ENCODE results near the gene SLC6A1.

The SLC6A1 gene

DNA sequence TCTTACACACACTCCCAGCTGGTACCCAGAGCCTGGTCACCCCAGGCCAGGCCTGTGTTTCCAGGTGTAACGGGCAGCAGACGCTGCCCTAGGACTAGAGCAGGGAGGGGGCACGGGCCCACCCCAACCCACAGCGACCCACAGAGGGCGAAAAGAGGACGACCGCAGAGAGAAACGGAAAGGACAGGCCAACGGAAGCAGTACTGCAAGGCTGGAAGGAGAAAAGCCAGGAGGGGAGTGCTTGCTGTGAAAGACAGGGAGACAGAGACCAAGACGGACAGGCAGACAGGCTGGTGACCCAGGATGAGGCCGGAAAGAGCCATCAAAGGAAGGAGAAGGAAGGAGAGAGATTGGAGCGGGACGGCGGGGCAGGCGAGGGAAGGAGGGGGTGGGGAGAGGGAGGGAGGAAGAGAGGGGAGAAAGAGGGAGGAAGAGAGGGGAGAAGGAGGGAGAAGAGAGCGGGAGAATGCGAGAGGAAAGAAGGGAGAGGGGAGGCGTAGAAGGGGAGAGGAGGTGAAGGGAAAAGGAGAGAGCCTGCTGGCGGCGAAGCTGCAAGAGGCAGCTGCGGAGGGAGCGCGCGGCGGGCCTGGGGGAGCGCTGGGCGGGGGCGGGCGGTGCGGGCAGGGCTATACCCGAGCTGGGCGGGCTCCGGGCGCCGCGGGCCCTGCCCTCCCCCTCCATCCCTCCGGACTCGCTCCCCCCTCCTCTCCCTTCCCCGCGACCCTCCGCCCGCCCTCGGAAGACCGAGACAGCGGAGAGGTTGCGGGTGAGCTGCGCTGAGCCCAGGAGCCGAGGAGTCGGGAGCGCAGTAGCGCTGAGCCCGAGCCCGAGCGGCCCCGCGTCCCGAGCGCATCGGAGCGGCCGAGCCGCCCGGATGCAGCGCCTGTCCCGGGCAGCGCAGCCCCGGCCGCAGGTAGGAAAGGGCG lies at the start of gene SLC6A1:
Gene SLC6A1 (plus strand): TSS at position 732 of the 926 bp plus-strand sequence. CDS start 24,464 bp downstream, outside the sequence.
- DNase-seq (ENCODE audit: low read depth), result no peak

DNA sequence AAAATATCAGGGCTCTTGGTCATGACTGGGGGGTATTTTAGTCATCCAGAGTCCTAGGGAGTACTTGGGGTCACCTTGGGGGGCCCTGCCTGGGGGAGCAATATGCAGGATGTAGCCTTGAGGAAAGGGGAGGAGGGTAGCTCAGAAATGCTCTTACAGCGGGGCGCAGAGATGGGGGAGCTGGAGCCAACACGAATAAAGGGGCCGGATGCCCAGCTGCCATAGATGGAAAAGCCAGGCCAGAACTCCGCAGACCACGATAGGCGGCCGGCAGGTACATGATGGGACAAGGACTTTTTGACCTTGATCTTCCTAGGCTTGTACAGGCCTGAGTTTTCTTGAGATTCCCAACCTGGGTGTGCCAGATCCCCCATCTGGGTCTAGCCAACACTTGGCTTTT lies 47.7 kb upstream of the SLC6A1 start:
- DNase-seq (ENCODE audit: low read depth), result no peak

DNA sequence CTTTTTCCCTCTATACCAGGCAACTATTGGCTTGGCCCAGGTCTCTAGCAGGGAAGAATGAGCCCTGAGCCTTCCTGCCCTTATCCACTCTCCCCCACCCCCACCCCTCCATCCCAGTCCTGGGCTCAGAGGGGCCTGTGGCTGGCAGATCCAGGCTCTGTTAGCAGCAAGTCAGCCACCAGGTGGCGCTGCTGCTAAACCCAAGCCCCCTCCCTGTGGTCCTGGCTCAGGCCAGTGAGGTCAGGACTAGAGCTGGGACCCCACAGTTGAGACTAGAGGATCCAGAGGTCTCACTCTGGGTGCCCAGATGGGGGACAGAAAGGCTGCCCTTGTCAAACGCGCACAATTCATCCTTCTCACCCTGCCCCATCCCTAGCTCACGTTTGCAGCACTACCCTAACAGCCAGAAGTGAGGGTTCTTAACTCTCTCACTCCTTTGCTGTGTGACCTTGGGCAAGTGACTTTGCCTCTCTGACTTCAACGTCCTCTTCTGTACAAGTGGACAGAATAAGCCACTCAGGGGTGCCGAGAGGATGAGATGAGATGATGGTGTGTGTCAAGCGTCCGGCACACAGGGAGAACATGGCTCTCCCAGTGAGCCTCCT lies 46.8 kb upstream of the SLC6A1 start:
- no peak for DNase-seq (ENCODE audit: low read depth)

DNA sequence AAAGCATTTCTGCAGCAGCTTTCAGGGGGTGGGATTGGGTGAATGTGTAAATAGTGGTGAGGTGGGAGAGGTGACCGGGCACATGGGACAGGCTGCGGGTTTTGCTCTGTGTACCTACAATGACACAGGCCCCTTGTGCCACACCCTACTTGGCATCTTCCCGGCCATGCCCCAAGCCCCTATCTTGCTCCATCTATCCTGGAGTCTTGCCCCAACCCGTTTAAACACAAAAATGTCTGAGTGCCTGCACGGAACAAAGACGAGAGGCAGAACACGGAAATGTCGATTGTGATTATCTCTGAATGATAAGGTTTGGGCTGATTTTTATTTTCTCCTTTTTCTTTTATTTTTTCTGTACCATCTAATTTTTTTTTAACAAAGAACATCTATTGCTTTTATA lies 46.0 kb upstream of the SLC6A1 start:
- DNase-seq (ENCODE audit: low read depth), result no peak

DNA sequence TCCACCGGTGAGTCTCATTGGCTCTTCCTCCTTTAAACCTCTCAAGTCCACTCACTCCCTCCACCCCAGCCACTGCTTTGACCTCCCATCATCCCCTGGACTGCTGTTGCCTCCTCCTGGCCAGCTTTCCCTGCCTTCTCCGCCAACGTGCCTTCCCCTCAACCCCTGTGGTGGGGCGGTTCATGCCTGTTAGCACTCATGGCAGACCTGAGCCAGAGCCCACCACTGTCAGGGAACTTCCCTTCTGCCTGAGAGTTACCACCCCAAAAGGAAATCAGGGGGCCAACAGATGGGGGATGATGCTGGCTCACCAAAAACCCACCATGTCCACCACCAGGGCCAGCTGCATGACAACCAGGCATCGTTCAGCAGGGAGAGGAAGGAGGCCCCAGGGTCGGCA lies 44.2 kb upstream of the SLC6A1 start:
- DNase-seq (ENCODE audit: low read depth), result no peak

DNA sequence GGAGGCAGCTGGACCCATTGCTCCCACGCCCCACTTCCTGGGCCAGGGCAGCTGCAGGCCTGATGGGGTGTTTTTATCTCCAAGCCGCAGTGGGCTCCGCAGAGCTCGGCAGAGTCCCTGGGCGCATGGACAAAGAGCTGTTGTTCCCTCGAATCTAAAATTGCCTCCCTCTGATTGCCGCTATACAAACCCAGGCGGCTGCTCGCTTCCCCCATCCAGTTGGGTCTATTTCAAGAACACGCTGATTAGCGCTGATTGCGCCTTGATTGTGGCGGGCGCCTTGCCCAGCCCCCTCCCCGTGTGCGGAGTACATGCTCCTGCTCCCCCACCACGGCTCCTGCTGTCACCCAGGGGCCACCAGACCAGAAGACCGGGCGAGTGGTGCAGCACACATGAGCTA lies 43.4 kb upstream of the SLC6A1 start:
- DNase-seq (ENCODE audit: low read depth), result no peak

DNA sequence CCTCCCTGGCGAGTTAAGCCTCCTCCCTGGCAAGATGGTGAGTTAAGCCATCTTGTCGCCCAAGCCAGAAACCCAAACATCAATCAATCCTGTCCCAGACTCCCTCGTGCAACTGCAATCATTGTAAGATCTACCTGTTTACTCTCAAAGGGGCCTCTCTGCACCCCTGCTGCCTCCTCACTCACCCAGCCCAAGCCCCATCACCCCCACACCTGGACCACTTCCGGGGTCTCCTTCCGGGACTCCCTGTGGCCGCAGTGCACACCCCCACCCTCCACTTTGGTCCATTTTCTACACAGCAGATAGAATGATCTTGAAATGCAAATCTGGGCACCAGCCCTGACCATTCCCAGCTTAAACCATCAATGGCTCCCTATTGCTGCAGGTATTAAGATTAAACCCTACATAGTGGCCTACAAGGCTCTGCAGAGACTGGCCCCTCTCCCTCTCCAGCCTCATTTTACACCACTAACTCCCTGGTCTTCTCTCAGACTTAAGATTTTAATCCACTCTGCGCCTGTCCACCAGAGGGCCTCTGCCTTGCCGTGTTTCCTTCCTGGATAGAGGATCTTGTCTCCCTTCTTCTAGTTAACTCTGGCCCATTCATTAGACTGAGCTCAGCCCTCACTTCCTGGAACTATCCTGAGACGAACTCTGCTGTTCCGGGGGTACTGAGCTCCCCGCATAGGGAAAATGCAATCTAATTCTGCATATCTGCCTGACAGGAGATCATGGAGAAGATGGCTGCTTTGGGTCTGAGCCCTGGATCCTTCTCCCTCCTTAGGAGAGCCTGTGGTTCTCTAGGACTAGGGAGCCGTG lies 41.9 kb upstream of the SLC6A1 start:
- peak; percentile 6 for DNase-seq (ENCODE audit: low read depth)

DNA sequence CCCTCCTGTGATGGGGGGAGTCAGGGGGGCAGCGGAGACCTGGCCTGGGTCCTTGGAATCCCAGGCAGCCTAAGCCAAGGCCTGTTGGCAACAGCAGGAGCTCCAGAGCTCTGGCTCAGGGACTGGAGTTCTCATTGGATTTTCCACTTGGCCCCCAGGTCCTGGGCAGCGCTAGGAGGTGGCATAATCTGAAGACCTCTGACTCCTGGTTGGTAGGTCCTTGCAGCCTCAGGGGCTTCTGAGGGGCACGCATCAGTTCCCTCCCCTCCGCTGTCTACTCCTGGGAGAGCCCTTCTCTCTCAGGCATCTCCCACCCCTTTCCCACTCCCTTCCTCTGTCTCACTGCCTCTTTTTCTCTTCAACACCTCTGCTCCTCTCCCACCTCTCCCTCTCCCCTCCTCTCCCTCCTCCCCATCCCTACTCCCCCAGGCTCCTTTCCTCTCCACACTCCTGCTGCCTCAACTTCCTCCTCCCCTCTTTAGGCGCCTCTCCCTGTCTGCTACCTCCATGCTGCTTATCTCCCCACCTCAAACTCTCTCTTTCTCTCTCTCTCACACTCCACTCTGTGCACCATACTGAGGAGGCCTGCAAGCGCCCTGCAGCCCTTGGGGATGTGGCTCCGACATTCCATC lies 41.1 kb upstream of the SLC6A1 start:
- no peak for DNase-seq (ENCODE audit: low read depth)

DNA sequence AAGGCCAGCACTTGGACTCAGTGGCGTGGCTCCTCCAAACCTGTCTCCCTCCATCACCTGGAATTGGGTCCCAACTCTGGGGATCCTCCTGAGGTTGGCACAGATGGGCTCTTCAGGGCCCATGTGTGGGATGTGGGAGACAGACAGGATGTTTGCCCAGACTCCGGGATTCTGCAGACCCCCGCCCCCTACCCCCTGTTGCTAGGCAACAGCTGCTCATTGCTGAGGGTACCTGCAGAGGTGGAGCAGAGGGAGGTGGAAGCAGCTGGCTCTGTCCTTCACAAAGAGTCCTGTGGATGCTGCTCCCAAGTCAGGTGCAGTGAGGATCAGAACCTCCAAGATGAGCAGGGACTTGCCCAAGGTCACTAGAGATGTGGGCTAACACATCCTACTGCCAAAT lies 40.0 kb upstream of the SLC6A1 start:
- no peak for DNase-seq (ENCODE audit: low read depth)

DNA sequence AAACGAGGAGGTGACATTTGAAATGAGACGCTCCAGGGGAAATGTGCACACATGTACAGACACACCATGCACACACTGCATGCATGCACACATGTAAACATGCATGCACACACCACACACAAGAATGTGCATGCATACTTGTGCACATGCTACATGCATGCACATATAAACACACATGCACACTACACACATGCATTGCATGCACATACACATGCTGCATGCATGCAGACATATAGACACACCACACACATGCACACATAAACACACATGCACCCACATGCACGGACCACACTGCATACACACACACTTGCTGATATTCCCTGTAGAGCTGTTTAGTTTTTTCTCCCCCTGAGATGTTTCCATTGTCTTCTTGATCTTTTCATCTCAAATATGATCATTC lies 37.8 kb upstream of the SLC6A1 start:
- DNase-seq (ENCODE audit: low read depth), result no peak

DNA sequence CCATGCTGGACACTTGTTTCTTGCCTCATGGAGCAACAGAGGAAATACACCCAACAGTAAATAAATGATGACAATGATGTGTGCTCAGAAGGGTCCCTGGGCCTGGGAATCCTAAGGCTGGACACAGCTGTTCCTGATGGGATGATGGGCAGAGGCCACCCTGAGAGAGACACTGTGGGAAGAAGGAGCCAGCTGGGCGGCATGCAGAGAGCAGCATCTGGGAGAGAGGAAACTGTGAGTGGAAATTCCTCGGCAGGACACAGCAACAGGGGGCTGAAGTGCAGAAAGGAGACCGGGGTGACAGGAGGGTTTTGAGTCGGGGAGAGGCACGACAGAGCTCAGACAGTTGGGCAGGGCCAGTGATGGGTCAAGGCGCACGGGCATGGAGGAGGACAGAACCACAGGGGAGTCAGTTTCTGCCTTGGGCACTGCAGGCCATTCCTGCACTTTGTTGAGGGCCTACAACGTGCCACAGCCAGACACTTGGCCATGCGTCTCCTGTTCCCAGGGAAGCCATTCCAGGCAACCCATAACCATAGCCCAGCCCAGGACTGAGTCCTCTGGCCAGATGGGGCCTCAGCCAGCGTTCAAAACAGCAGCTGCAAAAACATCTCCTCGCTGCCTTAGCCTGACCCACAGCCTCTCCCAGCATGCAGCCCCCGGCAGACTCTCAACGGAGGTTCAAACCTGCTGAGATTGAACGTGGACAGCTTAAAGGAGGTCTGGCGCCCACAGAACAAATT lies 36.7 kb upstream of the SLC6A1 start:
- DNase-seq (ENCODE audit: low read depth), result no peak

DNA sequence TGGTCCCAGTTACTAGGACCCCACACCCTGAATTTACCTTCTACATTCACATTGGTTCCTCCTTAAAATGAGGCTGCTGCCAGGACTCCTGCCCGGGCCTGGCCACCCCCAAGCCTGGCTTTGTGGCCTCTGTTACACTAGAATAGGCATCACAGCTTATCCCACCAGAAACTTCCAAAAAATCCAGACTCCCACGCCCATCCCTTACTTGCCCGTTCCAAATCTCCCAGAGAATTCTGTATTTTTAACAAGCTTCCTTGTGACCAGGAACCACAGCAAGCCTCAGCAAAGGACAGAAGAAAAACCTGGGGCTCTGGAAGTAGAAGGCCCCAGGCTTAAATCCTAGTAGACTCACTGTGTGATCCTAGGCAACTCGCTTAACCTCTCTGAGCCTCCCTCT lies 36.0 kb upstream of the SLC6A1 start:
- no peak for DNase-seq (ENCODE audit: low read depth)

DNA sequence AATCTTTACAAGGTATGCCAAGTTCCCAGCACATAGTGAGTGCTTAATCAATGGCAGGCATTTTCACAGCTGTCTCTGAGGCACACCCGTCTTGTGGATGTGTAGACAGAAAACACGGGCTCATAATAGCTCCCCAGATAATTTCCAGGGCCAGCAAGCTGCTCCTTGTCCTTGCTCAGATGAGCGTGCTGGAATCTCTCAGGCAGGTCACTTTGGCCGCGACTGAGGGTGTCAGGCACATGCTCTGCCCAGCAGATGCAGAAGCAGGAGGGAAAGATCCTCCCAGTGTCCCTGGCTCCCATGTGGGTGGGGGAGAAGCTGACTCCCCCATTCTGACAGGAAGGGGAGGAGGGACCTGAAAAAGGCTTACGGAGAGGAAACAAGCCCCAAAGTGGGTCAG lies 35.6 kb upstream of the SLC6A1 start:
- DNase-seq (ENCODE audit: low read depth), result no peak

DNA sequence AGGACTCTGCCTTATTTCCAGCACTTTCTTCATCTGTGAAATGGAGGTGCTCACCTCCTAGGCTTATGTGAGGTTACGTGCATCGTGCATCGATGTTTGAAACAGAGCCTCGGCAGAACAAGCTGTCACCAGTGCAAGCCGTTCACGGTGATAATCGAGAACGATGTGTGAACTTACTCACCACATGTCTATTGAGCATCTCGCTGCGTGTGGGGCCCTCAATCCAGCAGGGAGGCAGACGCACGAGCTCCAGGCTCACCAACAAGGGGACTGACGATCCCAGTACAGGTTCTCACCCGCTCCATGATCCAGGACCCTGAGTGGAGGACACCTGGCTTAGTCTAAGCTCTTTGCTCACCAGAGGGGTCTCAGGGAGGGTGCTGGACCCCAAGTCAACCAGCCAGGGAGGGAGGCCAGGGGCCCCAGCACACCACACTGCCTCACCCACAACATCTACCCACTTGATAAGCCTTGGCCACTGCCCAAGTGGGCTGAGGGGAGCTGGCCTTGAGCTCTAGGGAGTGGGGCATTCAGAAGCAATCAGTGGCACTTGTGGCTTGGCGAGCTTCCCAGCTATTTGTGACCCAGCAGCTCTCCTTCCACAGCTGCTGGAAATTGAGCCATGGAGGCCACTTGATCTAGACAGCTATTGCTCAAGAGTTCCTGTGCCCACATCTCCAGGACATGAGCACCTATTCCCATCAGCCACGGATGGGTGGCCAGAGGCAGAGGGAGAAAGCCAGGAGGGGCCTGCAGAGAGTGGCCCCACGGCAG lies 34.4 kb upstream of the SLC6A1 start:
- DNase-seq (ENCODE audit: low read depth), result no peak

DNA sequence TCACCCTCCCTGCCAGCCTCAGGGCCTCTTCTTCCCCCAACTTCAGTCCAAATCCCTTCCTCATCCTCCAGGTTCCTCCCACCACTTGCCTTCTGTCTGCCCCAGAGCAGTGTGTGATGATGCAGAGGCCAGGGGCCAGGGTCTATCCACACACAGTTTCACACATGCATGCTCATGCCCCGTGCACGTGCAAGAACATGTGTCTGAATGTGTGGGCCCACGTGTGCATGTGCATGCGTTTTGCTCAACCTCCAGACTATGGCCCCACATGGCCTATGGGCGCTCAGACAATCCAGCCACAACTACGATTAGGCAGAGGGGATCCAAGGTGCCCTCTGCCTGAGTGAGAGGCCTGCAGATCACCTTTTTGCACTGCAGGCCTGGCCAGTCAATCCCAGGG lies 32.3 kb upstream of the SLC6A1 start:
- DNase-seq (ENCODE audit: low read depth), result no peak

DNA sequence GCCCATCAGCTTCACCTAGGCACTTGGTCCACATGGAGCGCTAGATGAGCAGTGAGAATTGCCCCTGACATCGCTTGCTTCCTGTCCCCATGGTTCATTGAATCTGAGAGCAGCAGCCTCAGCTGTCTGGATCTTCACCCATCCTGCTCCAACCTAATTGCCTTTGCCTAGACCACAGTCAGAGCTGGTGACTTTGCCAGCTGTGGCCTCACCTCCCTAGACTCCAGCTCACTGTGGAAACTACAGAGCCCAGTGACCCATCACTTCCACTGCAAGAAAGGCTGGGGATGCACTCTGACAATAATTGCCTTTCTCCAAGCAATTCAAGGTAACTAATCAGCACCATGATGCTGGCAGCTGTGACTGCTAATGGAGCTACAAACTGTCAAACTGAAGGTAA lies 30.6 kb upstream of the SLC6A1 start:
- no peak for DNase-seq (ENCODE audit: low read depth)

DNA sequence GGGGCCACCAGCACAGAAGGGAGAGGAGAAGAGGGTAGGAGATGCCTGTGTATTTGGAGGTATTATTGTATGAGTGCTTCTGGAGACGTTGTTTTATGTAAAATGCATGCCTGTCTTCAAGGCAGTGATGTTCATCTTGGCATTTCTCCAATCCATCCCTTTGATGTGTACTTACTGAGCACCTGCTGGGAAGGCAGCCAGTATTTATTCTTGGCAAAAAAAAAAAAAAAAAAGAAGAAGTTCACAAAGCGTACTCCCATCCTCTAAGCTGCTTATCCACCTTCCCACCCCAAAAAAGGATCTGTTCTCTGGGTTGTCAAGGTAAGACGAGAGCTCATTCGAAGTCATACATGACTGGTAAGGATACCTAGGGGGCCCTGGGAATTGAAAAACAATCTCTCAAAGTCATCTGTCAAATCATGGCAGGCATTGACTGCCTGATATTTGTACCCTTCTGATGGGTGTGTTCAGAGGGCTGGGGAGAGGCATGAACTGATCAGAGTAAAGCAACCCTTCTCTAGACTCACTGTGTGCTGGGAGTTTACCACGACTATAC lies 30.0 kb upstream of the SLC6A1 start:
- no peak for DNase-seq (ENCODE audit: low read depth)

DNA sequence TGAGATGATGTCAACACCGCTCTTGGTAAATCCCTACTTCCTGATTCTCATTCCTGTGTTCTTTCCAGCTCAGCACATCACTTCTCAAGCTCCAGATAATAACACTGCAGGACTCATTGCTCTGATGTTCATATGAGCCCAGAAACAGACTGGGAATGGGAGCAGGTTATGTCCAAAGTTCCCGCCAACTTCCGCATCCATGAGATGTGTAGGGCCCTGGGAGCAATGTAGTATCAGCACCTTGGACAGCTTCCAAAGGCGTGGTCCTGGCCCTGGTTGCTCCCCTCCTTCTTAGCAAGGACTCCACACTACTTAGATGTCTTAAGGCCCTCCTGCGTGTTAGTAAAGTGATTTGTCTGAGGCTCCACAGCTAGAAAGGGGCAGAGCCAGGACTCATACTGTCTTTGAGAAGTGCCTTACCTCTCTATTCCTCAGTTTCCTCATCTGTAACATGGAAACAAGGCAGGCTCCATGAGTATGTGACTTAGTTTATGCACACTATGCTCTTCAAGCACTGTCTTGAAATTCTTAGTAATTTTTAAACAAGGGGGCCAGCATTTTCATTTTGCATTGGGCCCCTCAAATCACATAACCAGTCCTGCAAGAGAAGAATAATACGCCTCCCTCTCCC lies 27.9 kb upstream of the SLC6A1 start:
- no peak for DNase-seq (ENCODE audit: low read depth)

DNA sequence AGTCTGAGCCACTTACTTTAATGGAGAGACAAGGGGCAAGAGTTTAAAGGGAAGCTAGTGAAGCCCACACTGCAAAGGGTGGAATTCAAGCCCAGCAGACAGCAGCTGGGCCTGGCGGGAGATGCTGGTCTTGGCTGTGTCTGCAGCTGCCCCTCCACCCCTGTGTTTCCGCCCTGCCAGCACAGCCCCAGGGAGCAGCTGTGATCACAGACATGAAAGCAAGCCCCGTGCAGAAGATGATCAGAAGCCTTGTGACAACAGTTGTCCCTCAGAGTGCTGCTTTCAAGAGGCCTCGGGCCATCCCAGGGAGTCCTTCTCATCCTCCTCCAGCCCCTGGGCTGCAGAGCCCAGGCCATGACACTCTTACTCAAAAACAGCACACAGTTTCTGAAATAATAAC lies 24.1 kb upstream of the SLC6A1 start:
- DNase-seq (ENCODE audit: low read depth), result no peak

All from GM04503 (cell line).